ENCODE data around the gene ZNF277. TPM values are rescaled to one million over a fixed set of nuclear protein-coding genes. Genes with fewer than 3 reads are reported as not detected.

The ZNF277 gene
- total RNA-seq, 4 donors from 2014 or later, result 14.4 to 44.9 (median 21.4) TPM

DNA sequence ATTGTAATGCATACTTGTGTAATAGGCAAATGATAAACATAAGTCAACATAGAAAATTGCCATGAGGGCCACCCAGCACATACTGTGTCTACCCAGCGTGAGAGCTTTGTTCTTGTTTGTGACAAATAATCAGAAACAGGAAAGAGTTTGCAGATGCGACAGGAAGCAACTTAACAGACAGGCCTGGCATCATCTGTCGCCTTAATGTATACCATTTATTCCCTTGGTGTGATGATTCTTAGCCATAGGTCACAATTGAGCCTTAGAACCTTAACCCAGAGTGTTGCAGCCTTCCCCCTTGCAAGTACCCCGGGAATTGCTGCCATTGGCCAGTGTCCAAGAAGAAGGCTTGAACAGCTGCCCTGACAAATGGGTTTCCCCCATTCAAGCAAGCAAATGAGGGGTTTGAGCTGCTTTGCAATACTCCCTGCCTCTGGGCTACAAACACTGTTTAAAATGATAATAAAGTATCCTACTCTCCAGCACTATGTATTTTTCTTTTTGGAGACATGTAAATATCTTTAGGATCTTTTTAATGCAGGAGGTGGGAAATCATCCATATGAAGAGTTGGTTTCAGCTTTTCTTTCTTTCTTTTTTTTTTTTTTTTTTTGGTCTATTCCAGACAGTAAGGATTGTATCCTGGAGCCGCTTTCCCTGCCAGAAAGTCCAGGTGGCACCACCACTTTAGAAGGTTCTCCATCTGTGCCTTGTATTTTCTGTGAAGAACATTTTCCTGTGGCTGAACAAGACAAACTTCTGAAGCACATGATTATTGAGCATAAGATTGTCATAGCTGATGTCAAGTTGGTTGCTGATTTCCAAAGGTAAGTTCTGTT is 80.0 kb downstream of the ZNF277 start:
- Histone ChIP-seq H3K4me1 (no peaks in the 10 kb centered on the region), H3K4me3 (no peak overlapping the region), H3K27me3 (no peaks in the 10 kb centered on the region), H3K9me3 (no peaks in the 10 kb centered on the region), H3K27ac (no peak overlapping the region), H3K36me3 (no peaks in the 10 kb centered on the region)
- intact Hi-C loops (cut with DNase I; ENCODE audit: low total_unique reads), result no loop called here
- TF ChIP-seq, protein P1, sequence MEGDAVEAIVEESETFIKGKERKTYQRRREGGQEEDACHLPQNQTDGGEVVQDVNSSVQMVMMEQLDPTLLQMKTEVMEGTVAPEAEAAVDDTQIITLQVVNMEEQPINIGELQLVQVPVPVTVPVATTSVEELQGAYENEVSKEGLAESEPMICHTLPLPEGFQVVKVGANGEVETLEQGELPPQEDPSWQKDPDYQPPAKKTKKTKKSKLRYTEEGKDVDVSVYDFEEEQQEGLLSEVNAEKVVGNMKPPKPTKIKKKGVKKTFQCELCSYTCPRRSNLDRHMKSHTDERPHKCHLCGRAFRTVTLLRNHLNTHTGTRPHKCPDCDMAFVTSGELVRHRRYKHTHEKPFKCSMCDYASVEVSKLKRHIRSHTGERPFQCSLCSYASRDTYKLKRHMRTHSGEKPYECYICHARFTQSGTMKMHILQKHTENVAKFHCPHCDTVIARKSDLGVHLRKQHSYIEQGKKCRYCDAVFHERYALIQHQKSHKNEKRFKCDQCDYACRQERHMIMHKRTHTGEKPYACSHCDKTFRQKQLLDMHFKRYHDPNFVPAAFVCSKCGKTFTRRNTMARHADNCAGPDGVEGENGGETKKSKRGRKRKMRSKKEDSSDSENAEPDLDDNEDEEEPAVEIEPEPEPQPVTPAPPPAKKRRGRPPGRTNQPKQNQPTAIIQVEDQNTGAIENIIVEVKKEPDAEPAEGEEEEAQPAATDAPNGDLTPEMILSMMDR (IDR thresholded peaks at IDR 0.05), result no peak
- no peak for TF ChIP-seq POLR2A (IDR thresholded peaks at IDR 0.05)
- no peak for DNase-seq

DNA sequence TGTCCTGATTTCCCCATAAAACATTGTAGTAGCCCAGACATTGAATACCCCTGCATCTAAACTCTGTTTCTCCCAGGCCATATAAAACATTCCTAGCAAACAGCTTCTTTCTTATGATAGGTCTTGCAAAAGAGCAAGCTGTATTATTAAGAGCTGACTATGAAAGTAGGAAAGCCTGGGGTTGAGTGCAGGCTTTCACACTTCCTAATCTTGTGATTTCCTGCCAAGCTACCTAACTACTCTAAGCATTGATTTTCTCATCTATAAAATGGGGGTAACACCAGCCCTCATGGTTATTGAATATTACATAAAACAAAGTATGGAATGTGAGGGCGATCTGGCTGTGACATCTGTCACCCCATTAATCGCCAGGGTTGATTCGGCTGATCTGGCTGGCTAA is 81.8 kb downstream of the ZNF277 start:
- no peaks in the 10 kb centered on the region for H3K27me3 ChIP-seq
- no peak overlapping the region for H3K4me3 ChIP-seq
- DNase-seq, result no peak
- H3K36me3 ChIP-seq, result no peaks in the 10 kb centered on the region
- no peaks in the 10 kb centered on the region for H3K4me1 ChIP-seq
- intact Hi-C loops (cut with DNase I; ENCODE audit: low total_unique reads), result no loop called here
- H3K27ac ChIP-seq, result no peak overlapping the region
- no peak for TF ChIP-seq POLR2A (IDR thresholded peaks at IDR 0.05)
- TF ChIP-seq, protein P1 (IDR thresholded peaks at IDR 0.05), result no peak
- H3K9me3 ChIP-seq, result no peaks in the 10 kb centered on the region

DNA sequence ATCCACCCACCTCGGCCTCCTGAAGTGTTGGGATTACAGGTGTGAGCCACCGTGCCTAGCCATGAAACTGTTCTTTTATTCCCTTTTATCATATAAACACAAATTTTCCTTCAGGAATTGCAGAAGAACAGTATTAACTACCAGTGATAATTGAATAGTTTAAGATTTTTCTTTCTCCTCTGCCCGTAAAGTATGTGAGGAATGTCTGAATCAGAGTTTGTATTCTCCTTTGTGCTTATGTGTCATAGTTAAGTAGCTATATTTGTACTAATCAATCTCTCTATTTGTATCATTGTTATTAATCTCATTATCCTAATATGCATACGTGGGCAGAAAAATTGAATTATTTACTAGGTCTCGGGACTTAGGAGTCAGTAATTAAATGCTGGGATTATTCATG is 83.6 kb downstream of the ZNF277 start:
- H3K4me3 ChIP-seq, result no peak overlapping the region
- intact Hi-C loops (cut with DNase I; ENCODE audit: low total_unique reads), result no loop called here
- H3K4me1 ChIP-seq, result no peaks in the 10 kb centered on the region
- H3K27me3 ChIP-seq, result no peaks in the 10 kb centered on the region
- TF ChIP-seq POLR2A (IDR thresholded peaks at IDR 0.05), result no peak
- TF ChIP-seq, protein P1 (IDR thresholded peaks at IDR 0.05), result no peak
- no peak for DNase-seq
- no peaks in the 10 kb centered on the region for H3K36me3 ChIP-seq
- H3K27ac ChIP-seq, result no peak overlapping the region
- no peaks in the 10 kb centered on the region for H3K9me3 ChIP-seq

DNA sequence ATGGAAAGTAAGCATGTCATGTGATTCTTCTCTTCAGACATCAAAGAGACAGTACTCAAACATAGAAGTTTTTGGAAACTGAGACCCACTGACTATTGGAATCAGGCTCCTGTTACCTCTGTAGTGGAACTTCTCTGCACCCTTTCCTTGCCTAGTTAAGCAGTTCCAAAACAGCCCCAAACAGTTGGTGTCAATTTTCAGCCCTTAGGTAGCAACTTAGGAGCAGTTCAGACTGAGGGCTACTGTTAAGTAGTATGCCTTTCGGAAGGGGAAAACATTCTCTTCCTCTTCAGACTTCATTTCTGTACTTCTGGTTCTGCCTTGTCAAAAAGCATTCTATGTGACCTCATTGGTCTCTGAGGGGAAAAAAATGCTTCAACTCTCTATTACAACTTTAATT is 85.7 kb downstream of the ZNF277 start:
- H3K4me3 ChIP-seq, result no peak overlapping the region
- no peak for DNase-seq
- TF ChIP-seq, protein P1 (IDR thresholded peaks at IDR 0.05), result no peak
- TF ChIP-seq POLR2A (IDR thresholded peaks at IDR 0.05), result no peak
- no peaks in the 10 kb centered on the region for H3K4me1 ChIP-seq
- no peaks in the 10 kb centered on the region for H3K36me3 ChIP-seq
- no peaks in the 10 kb centered on the region for H3K9me3 ChIP-seq
- H3K27me3 ChIP-seq, result no peaks in the 10 kb centered on the region
- H3K27ac ChIP-seq, result no peak overlapping the region
- intact Hi-C loops (cut with DNase I; ENCODE audit: low total_unique reads), result no loop called here

DNA sequence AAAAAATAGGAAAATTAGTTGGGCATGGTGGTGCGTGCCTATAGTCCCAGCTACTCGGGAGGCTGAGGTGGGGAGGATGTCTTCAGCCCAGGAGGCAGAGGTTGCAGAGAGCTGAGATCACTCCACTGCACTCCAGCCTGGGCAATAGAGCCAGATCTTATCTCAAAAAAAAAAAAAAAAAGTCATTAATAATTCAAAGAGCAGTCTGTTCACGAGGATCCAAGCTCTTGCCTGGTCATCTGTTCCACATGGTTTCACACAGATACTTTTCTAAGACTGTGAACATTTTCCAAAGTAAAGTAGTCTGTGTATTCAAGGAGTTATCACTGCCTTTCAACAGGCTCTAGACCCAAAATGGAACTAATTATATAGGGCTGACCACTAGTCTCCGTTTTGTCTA is 86.9 kb downstream of the ZNF277 start:
- TF ChIP-seq POLR2A (IDR thresholded peaks at IDR 0.05), result no peak
- H3K27me3 ChIP-seq, result no peaks in the 10 kb centered on the region
- H3K4me1 ChIP-seq, result no peaks in the 10 kb centered on the region
- H3K27ac ChIP-seq, result no peak overlapping the region
- no peaks in the 10 kb centered on the region for H3K9me3 ChIP-seq
- no peak for DNase-seq
- intact Hi-C loops (cut with DNase I; ENCODE audit: low total_unique reads), result no loop called here
- no peaks in the 10 kb centered on the region for H3K36me3 ChIP-seq
- no peak overlapping the region for H3K4me3 ChIP-seq
